PFSK-1 (cell line): ENCODE data around the gene RHOH.

Source experiments
- FOXP2 ChIP-seq: optimal IDR thresholded peaks from 2 replicates; pipeline ENCODE3; 2011; ENCODE audit warnings: borderline replicate concordance, control low read depth, inconsistent platforms; ENCODE audit not compliant: insufficient read depth; ENCODE audit errors: extremely low read length, extremely low read depth
- POLR2AphosphoS5 ChIP-seq: IDR thresholded peaks from 2 replicates; pipeline ENCODE4 v1.6.1; 2012; ENCODE audit warnings: low read depth, mild to moderate bottlenecking, control low read depth, low read length, moderate library complexity
- REST ChIP-seq, 2 experiments: IDR thresholded peaks; 2 replicates each; pipeline versions ENCODE4 v1.6.1 to v1.8.0; 2011 to 2012; ENCODE audit warnings: low read depth in 2 of 2, low read length in 2 of 2, control low read depth in 1 of 2, inconsistent platforms in 1 of 2, mild to moderate bottlenecking in 1 of 2, moderate library complexity in 1 of 2; ENCODE audit not compliant: insufficient read depth in 1 of 2
- SIN3A ChIP-seq: IDR thresholded peaks from 2 replicates; pipeline ENCODE4 v1.6.1; 2012; ENCODE audit warnings: mild to moderate bottlenecking, low read length, moderate library complexity, borderline replicate concordance; ENCODE audit not compliant: insufficient read depth
- TAF1 ChIP-seq: IDR thresholded peaks from 2 replicates; pipeline ENCODE4 v1.6.1; 2012; ENCODE audit warnings: low read length, control low read depth, borderline replicate concordance; ENCODE audit not compliant: insufficient read depth

RHOH gene

GRCh38 chr4:40264995-40265909, 68.4 kb downstream of the RHOH start:
- no peak for TF ChIP-seq TAF1
- TF ChIP-seq SIN3A, result no peak
- TF ChIP-seq POLR2AphosphoS5, result no peak
- no peak for TF ChIP-seq REST (IDR thresholded peaks at IDR 0.05; ENCODE audit: insufficient read depth in 1 of 2, low read depth in 2 of 2, low read length in 2 of 2)
- no peak for TF ChIP-seq FOXP2

GRCh38 chr4:40265910-40266274, 69.1 kb downstream of the RHOH start:
- TF ChIP-seq POLR2AphosphoS5 (no peak), TAF1 (no peak), REST (IDR thresholded peaks at IDR 0.05; ENCODE audit: insufficient read depth in 1 of 2, low read depth in 2 of 2, low read length in 2 of 2) (no peak), FOXP2 (no peak), SIN3A (no peak)

GRCh38 chr4:40269133-40269532, 72.3 kb downstream of the RHOH start:
- no peak for TF ChIP-seq TAF1
- no peak for TF ChIP-seq FOXP2
- no peak for TF ChIP-seq REST (IDR thresholded peaks at IDR 0.05; ENCODE audit: insufficient read depth in 1 of 2, low read depth in 2 of 2, low read length in 2 of 2)
- TF ChIP-seq POLR2AphosphoS5, result no peak
- no peak for TF ChIP-seq SIN3A

GRCh38 chr4:40270609-40271008, 73.8 kb downstream of the RHOH start:
- TF ChIP-seq TAF1 (no peak), SIN3A (no peak), POLR2AphosphoS5 (no peak), FOXP2 (no peak), REST (IDR thresholded peaks at IDR 0.05; ENCODE audit: insufficient read depth in 1 of 2, low read depth in 2 of 2, low read length in 2 of 2) (no peak)
